GM12874 (cell line): ENCODE measurements around the gene ETV6.

ENCODE experiments used
- CTCF ChIP-seq: IDR thresholded peaks from 2 replicates; pipeline ENCODE4 v1.5.1; 2011; ENCODE audit warnings: low read depth, mild to moderate bottlenecking, control low read depth, low read length, moderate library complexity; ENCODE audit not compliant: insufficient read depth

The ETV6 gene

GRCh38 chr12:11901701-11902524 is 252.4 kb downstream of the ETV6 start:
- TF ChIP-seq CTCF, result no peak

- TF ChIP-seq CTCF, result no peak
These were observed 253.0 kb downstream of the ETV6 start for GRCh38 chr12:11902525-11902875.

GRCh38 chr12:11904124-11904523 is 254.7 kb downstream of the ETV6 start:
- no peak for TF ChIP-seq CTCF

- TF ChIP-seq CTCF, result no peak
These were observed 256.1 kb downstream of the ETV6 start for GRCh38 chr12:11905534-11905933.

GRCh38 chr12:11906286-11906935 is 256.9 kb downstream of the ETV6 start:
- no peak for TF ChIP-seq CTCF

GRCh38 chr12:11907625-11908024 is 258.2 kb downstream of the ETV6 start:
- no peak for TF ChIP-seq CTCF

GRCh38 chr12:11916113-11916512 is 266.6 kb downstream of the ETV6 start:
- TF ChIP-seq CTCF, result no peak
